ENCODE measurements around the gene KRTAP10-9.

KRTAP10-9 gene

DNA sequence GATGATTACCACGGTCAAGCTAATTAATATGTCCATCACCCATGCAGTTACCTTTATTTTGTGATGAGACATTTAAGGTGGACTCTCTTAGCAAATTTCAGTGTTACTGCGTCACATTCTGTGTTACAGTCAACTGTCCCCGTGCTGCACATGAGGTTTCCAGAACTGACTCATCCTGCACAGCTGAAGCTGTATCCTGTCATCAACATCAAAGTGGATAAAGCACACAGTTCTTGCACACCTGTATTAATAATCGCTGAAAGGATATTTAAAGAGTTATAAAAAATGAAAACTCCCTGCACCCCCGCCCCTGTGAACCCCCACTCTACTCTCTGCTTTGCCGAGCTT lies 43.1 kb upstream of the KRTAP10-9 start:
- WGBS = 80% methylated on average over 6 of the region's 6 CpGs
- Histone ChIP-seq H2BK120ac (ENCODE audit: low read depth, low read length) (no peak overlapping the region), H3K79me1 (replicated peaks; ENCODE audit: low read length, poor library complexity, severe bottlenecking) (no peaks in the 10 kb centered on the region)

DNA sequence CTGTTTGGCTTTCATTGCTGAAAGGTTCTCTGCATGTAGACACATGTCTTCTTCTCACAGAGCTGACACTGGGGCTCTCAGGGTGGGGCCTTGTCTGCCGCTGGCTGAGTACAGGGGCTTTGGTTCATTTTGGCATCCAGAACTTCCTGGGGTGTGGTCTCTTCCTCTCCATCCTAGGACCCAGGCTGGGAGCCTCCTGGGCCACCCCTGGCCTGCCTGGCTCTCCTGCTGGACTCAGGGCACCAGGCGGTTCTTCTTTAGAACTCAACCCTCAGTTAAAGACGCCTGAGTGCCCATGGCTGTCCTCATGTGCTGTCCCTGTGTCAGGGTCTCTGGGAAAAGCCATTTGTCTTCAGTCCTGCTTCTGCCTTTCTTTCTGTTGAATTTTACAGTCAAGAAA lies 41.0 kb upstream of the KRTAP10-9 start:
- H3K79me1 ChIP-seq (replicated peaks; ENCODE audit: low read length, poor library complexity, severe bottlenecking) = no peaks in the 10 kb centered on the region
- no peak overlapping the region for H3K23ac ChIP-seq (ENCODE audit: low read length in 2 of 2)
- H3K4ac ChIP-seq (ENCODE audit: low read depth in 1 of 2, low read length in 2 of 2) = no peak overlapping the region
- no peak overlapping the region for H3K14ac ChIP-seq (ENCODE audit: low read length in 2 of 2)
- no peak overlapping the region for H3K27ac ChIP-seq (ENCODE audit: low read length, poor library complexity, severe bottlenecking)
- no peak overlapping the region for H4K8ac ChIP-seq (ENCODE audit: low read length)
- H3K4me2 ChIP-seq (ENCODE audit: low read length, poor library complexity, severe bottlenecking) = no peak overlapping the region
- H3K4me3 ChIP-seq (ENCODE audit: insufficient read depth in 1 of 2, low read depth in 1 of 2, low read length in 2 of 2) = no peak overlapping the region
- H2BK15ac ChIP-seq (ENCODE audit: low read depth, poor library complexity, severe bottlenecking) = no peak overlapping the region
- DNase-seq = no peak
- no peak overlapping the region for H2BK5ac ChIP-seq (ENCODE audit: low read depth, low read length, poor library complexity, severe bottlenecking)
- no peak overlapping the region for H2BK12ac ChIP-seq (ENCODE audit: low read length in 2 of 2)
- no peak overlapping the region for H2AFZ ChIP-seq (ENCODE audit: low read depth, low read length)
- H3K27me3 ChIP-seq (ENCODE audit: control insufficient read depth in 1 of 2, insufficient read depth in 1 of 2, low read length in 2 of 2) = peaks cover 10 to 11% of the 10 kb centered on the region in 2 experiments
- H2AK5ac ChIP-seq (ENCODE audit: low read length, severe bottlenecking) = no peak overlapping the region
- H2BK120ac ChIP-seq (ENCODE audit: low read depth, low read length) = no peak overlapping the region
- H3K36me3 ChIP-seq (ENCODE audit: control insufficient read depth in 1 of 2, insufficient read depth in 2 of 2, low read depth in 1 of 2, low read length in 2 of 2) = no peaks in the 10 kb centered on the region
- H3K9ac ChIP-seq (ENCODE audit: low read length) = no peak overlapping the region
- H3K4me1 ChIP-seq (ENCODE audit: control insufficient read depth, insufficient read depth, low read depth, low read length) = no peaks in the 10 kb centered on the region
- no peak overlapping the region for H4K91ac ChIP-seq (ENCODE audit: low read length)
- WGBS = 83% methylated on average over 3 of the region's 3 CpGs
- H3K9me3 ChIP-seq (ENCODE audit: control insufficient read depth, low read length) = peaks cover 19% of the 10 kb centered on the region
- H3K18ac ChIP-seq (ENCODE audit: low read depth in 1 of 2, low read length in 2 of 2) = no peak overlapping the region

More for the DNA sequence above, 43.1 kb upstream of the KRTAP10-9 start:
- no peak overlapping the region for H2AFZ ChIP-seq (ENCODE audit: low read depth, low read length)
- H3K27me3 ChIP-seq (ENCODE audit: control insufficient read depth in 1 of 2, insufficient read depth in 1 of 2, low read length in 2 of 2) = no peaks in the 10 kb centered on the region
- no peak overlapping the region for H2AK5ac ChIP-seq (ENCODE audit: low read length, severe bottlenecking)
- H3K4ac ChIP-seq (ENCODE audit: low read depth in 1 of 2, low read length in 2 of 2) = no peak overlapping the region
- no peak for DNase-seq
- no peak overlapping the region for H3K23ac ChIP-seq (ENCODE audit: low read length in 2 of 2)
- no peak overlapping the region for H3K9ac ChIP-seq (ENCODE audit: low read length)
- H3K14ac ChIP-seq (ENCODE audit: low read length in 2 of 2) = no peak overlapping the region
- no peak overlapping the region for H4K91ac ChIP-seq (ENCODE audit: low read length)
- no peak overlapping the region for H3K18ac ChIP-seq (ENCODE audit: low read depth in 1 of 2, low read length in 2 of 2)
- no peaks in the 10 kb centered on the region for H3K36me3 ChIP-seq (ENCODE audit: control insufficient read depth in 1 of 2, insufficient read depth in 2 of 2, low read depth in 1 of 2, low read length in 2 of 2)
- H3K4me3 ChIP-seq (ENCODE audit: insufficient read depth in 1 of 2, low read depth in 1 of 2, low read length in 2 of 2) = no peak overlapping the region
- no peak overlapping the region for H2BK15ac ChIP-seq (ENCODE audit: low read depth, poor library complexity, severe bottlenecking)
- H3K4me2 ChIP-seq (ENCODE audit: low read length, poor library complexity, severe bottlenecking) = no peak overlapping the region
- no peak overlapping the region for H2BK5ac ChIP-seq (ENCODE audit: low read depth, low read length, poor library complexity, severe bottlenecking)
- no peaks in the 10 kb centered on the region for H3K4me1 ChIP-seq (ENCODE audit: control insufficient read depth, insufficient read depth, low read depth, low read length)
- no peak overlapping the region for H2BK12ac ChIP-seq (ENCODE audit: low read length in 2 of 2)
- H4K8ac ChIP-seq (ENCODE audit: low read length) = no peak overlapping the region
- no peak overlapping the region for H3K27ac ChIP-seq (ENCODE audit: low read length, poor library complexity, severe bottlenecking)
- peaks cover 20% of the 10 kb centered on the region for H3K9me3 ChIP-seq (ENCODE audit: control insufficient read depth, low read length)

DNA sequence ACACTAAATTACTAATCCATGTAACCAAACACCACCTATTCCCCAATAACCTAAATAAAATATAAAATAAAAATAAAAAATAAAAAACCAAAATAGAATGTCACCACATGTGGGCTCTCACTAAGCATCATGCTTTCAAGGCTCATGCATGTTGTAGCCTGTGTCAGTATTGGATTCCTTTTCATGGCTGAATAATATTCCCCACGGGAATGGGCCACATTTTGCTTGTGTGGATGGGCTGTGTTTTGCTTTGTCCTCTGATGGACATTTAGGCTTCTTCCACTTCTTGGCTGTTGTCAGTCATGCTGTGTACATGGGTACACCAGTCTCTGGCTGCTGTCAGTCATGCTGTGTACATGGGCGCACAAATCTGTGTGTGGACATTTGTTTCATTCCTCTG lies 37.8 kb upstream of the KRTAP10-9 start:
- 79% methylated on average over 2 of the region's 2 CpGs for WGBS
- H3K9ac ChIP-seq (ENCODE audit: low read length) = no peak overlapping the region

DNA sequence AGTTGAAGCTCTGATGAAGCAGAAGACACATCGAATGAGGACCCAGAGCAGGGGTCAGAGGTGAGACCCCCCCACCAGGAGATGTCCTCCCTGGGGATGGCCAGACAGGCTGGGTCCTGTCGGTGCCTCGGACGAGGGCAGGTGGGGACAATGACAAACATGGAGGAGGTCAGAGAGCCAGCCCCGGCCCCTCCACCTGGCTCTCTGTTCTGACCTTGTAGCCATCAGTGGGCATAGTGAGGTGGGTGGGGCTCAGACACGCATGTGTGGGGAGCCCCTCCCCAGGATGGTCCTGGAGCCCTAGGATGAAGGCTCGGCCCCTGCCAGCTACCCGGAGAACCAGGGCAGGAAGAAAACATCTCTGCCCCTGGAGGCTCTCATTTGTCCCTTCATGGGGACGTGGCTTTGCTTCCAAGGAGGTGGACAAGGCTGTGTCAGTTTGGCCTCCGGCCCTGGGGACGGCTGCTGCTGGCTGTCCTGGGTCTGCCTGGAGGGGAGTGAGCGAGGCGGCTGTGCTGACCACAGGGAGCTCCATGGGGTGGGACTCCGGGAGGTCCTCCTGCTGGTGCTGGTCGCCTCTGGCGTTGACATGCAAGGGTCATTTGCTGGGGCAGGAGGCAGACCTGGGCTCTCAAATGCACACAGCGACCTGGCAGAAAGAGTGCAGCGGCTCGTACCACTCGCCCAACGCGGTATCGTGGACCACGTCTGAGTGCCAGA lies 37.1 kb upstream of the KRTAP10-9 start:
- WGBS = 85% methylated on average over 24 of the region's 24 CpGs
- Histone ChIP-seq H2BK15ac (ENCODE audit: low read depth, poor library complexity, severe bottlenecking) (no peak overlapping the region), H3K79me1 (replicated peaks; ENCODE audit: low read length, poor library complexity, severe bottlenecking) (no peaks in the 10 kb centered on the region), H2BK120ac (ENCODE audit: low read depth, low read length) (no peak overlapping the region), H3K9ac (ENCODE audit: low read length) (no peak overlapping the region), H4K91ac (ENCODE audit: low read length) (no peak overlapping the region), H2AK5ac (ENCODE audit: low read length, severe bottlenecking) (no peak overlapping the region), H3K4me1 (ENCODE audit: control insufficient read depth, insufficient read depth, low read depth, low read length) (no peaks in the 10 kb centered on the region), H2BK5ac (ENCODE audit: low read depth, low read length, poor library complexity, severe bottlenecking) (no peak overlapping the region), H4K8ac (ENCODE audit: low read length) (no peak overlapping the region), H3K4me2 (ENCODE audit: low read length, poor library complexity, severe bottlenecking) (no peak overlapping the region), H3K18ac (ENCODE audit: low read depth in 1 of 2, low read length in 2 of 2) (no peak overlapping the region), H3K36me3 (ENCODE audit: control insufficient read depth in 1 of 2, insufficient read depth in 2 of 2, low read depth in 1 of 2, low read length in 2 of 2) (no peaks in the 10 kb centered on the region), H3K14ac (ENCODE audit: low read length in 2 of 2) (no peak overlapping the region), H3K27me3 (ENCODE audit: control insufficient read depth in 1 of 2, insufficient read depth in 1 of 2, low read length in 2 of 2) (peaks cover 30 to 39% of the 10 kb centered on the region in 2 experiments), H3K27ac (ENCODE audit: low read length, poor library complexity, severe bottlenecking) (no peak overlapping the region), H3K4ac (ENCODE audit: low read depth in 1 of 2, low read length in 2 of 2) (no peak overlapping the region), H3K23ac (ENCODE audit: low read length in 2 of 2) (no peak overlapping the region), H3K4me3 (ENCODE audit: insufficient read depth in 1 of 2, low read depth in 1 of 2, low read length in 2 of 2) (no peak overlapping the region), H2BK12ac (ENCODE audit: low read length in 2 of 2) (no peak overlapping the region), H2AFZ (ENCODE audit: low read depth, low read length) (no peak overlapping the region), H3K9me3 (ENCODE audit: control insufficient read depth, low read length) (peaks cover 3% of the 10 kb centered on the region)
- DNase-seq = no peak

More for the DNA sequence above, 37.8 kb upstream of the KRTAP10-9 start:
- Histone ChIP-seq H2AK5ac (ENCODE audit: low read length, severe bottlenecking) (no peak overlapping the region), H3K27ac (ENCODE audit: low read length, poor library complexity, severe bottlenecking) (no peak overlapping the region), H3K4me2 (ENCODE audit: low read length, poor library complexity, severe bottlenecking) (no peak overlapping the region), H3K4ac (ENCODE audit: low read depth in 1 of 2, low read length in 2 of 2) (no peak overlapping the region), H2BK15ac (ENCODE audit: low read depth, poor library complexity, severe bottlenecking) (no peak overlapping the region), H3K23ac (ENCODE audit: low read length in 2 of 2) (no peak overlapping the region), H3K36me3 (ENCODE audit: control insufficient read depth in 1 of 2, insufficient read depth in 2 of 2, low read depth in 1 of 2, low read length in 2 of 2) (no peaks in the 10 kb centered on the region), H3K18ac (ENCODE audit: low read depth in 1 of 2, low read length in 2 of 2) (no peak overlapping the region), H3K4me1 (ENCODE audit: control insufficient read depth, insufficient read depth, low read depth, low read length) (no peaks in the 10 kb centered on the region), H3K27me3 (ENCODE audit: control insufficient read depth in 1 of 2, insufficient read depth in 1 of 2, low read length in 2 of 2) (peaks cover 28 to 33% of the 10 kb centered on the region in 2 experiments), H3K79me1 (replicated peaks; ENCODE audit: low read length, poor library complexity, severe bottlenecking) (no peaks in the 10 kb centered on the region), H3K14ac (ENCODE audit: low read length in 2 of 2) (no peak overlapping the region), H2BK5ac (ENCODE audit: low read depth, low read length, poor library complexity, severe bottlenecking) (no peak overlapping the region), H2BK12ac (ENCODE audit: low read length in 2 of 2) (no peak overlapping the region), H2BK120ac (ENCODE audit: low read depth, low read length) (no peak overlapping the region), H4K91ac (ENCODE audit: low read length) (no peak overlapping the region), H2AFZ (ENCODE audit: low read depth, low read length) (no peak overlapping the region), H3K9me3 (ENCODE audit: control insufficient read depth, low read length) (peaks cover 3% of the 10 kb centered on the region), H4K8ac (ENCODE audit: low read length) (no peak overlapping the region), H3K4me3 (ENCODE audit: insufficient read depth in 1 of 2, low read depth in 1 of 2, low read length in 2 of 2) (no peak overlapping the region)
- no peak for DNase-seq

Data from mesenchymal stem cell (in vitro differentiated cells and primary cell).